ENCODE data around the gene TAOK2.

The TAOK2 gene

GRCh38 chr16:29971304-29971703, 2.4 kb upstream of the TAOK2 start:
- no peak for TF ChIP-seq CTCF (conservative IDR thresholded peaks at IDR 0.05; ENCODE audit: low read depth, low read length)
- no peak overlapping the region for H3K4me3 ChIP-seq (ENCODE audit: low read depth, low read length)
- DNase-seq (ENCODE audit: low read depth), result no peak

DNA sequence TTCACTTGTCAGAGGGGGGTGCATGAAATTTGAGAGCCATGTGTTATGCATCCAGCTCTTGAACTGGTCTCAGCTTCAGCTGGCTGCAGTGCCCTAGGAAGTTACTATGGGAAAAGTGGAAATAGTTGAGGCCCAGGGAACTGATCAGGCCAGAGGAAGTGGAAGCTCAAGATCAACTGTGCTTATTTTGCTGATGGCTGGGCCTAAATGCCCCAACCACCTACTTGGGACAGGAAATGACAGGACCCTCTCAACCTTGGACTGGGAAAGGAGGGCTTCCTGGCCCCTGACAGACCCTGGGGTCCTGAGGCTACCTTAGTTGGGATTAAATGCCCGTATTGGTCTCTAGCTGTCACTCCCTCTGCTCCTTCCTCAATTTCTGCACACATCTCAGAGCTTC, 1.2 kb upstream of the TAOK2 start:
- no peak overlapping the region for H3K4me3 ChIP-seq (ENCODE audit: low read depth, low read length)
- no peak for TF ChIP-seq CTCF (conservative IDR thresholded peaks at IDR 0.05; ENCODE audit: low read depth, low read length)
- DNase-seq (ENCODE audit: low read depth), result no peak

- no peak for DNase-seq (ENCODE audit: low read depth)
- H3K4me3 ChIP-seq (ENCODE audit: low read depth, low read length), result no peak overlapping the region
- TF ChIP-seq CTCF (conservative IDR thresholded peaks at IDR 0.05; ENCODE audit: low read depth, low read length), result no peak
Observed at GRCh38 chr16:29972992-29973383, 680 bp upstream of the TAOK2 start.

GRCh38 chr16:29974291-29975133, 844 bp downstream of the TAOK2 start:
- peak; percentile 33 for DNase-seq (ENCODE audit: low read depth)
- no peak for TF ChIP-seq CTCF (conservative IDR thresholded peaks at IDR 0.05; ENCODE audit: low read depth, low read length)
- peak overlapping the region; percentile 98 for H3K4me3 ChIP-seq (ENCODE audit: low read depth, low read length)

DNA sequence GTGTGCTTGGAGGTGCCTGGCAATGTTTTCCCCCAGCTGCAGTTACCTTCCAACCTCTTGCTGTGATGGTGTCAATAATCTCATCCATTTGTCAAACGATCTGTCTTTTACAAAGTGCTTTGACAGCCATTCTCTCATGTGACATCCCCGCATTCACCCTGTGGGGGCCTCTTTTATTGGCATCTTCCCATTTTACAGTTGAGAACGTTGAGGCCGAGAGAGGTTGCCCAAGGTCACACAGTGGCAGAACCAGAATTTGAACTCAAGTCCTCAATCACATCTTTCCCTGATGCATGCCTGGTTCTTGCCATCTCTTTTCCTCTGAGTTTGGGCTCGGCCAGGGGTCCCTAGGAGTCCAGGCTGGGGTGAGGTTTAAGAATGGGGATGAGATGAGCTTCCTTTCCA, 1.5 kb downstream of the TAOK2 start:
- peak overlapping the region; percentile 98 for H3K4me3 ChIP-seq (ENCODE audit: low read depth, low read length)
- TF ChIP-seq CTCF (conservative IDR thresholded peaks at IDR 0.05; ENCODE audit: low read depth, low read length), result no peak
- DNase-seq (ENCODE audit: low read depth), result no peak

DNA sequence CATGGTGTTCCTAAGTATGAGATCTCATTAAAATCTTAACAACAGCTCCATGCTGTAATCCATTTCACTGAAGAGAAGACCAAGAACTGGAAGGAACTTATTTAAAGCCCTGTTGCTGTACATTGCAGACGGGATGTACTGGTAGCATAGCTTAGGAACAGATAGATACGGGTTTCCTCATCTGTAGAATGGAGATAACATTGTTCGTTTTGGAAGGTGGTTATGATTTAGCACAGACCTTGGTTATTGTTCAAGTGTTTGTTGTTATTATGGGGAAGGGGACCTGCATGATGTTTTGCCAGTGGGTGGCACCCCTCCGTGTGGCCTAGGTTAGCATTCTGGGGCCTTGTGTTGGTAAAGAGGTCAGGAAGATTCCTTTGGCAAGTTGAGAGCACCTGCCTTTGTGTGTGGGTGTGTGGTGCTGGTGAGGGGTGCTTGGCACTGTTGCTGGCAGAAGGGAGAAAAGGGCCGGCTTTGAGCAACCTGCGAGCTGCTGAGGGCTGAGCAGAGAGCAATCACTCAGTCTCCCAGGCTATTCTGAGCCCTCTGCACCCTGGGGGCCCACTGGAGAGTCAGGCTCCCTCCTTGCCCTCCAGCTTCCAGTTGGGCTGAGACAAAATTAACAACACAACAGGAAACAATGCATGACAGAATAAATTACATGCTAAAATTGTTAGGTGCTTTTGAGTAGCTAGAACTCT, 2.3 kb downstream of the TAOK2 start:
- no peak for TF ChIP-seq CTCF (conservative IDR thresholded peaks at IDR 0.05; ENCODE audit: low read depth, low read length)
- DNase-seq (ENCODE audit: low read depth), result no peak
- H3K4me3 ChIP-seq (ENCODE audit: low read depth, low read length), result peak overlapping the region; percentile 98
